ENCODE results near the gene TNS4. TPM values are rescaled to one million over a fixed set of nuclear protein-coding genes. Genes with fewer than 3 reads are reported as not detected.

The TNS4 gene
- total RNA-seq, 1 experiment from 2014 or later = 36.6 TPM

- Histone ChIP-seq H3K27ac (ENCODE audit: low read depth, low read length) (no peak overlapping the region), H3K27me3 (ENCODE audit: insufficient read depth, low read length) (no peaks in the 10 kb centered on the region), H3K9ac (ENCODE audit: low read length) (no peak overlapping the region), H3K9me2 (ENCODE audit: insufficient read depth) (no peaks in the 10 kb centered on the region), H3K4me1 (ENCODE audit: control insufficient read depth in 1 of 2, insufficient read depth in 2 of 2, low read length in 2 of 2) (peaks cover 6 to 10% of the 10 kb centered on the region in 2 experiments), H3K4me2 (ENCODE audit: low read length) (no peak overlapping the region), H3K4me3 (replicated peaks in 1 of 2; ENCODE audit: low read depth in 1 of 2, low read length in 2 of 2) (no peak overlapping the region), H2AFZ (ENCODE audit: low read depth, low read length, poor library complexity, severe bottlenecking) (no peak overlapping the region), H3K36me3 (ENCODE audit: control insufficient read depth in 1 of 2, insufficient read depth in 2 of 2, low read length in 2 of 2) (no peaks in the 10 kb centered on the region), H4K20me1 (ENCODE audit: insufficient read depth) (no peaks in the 10 kb centered on the region), H3K9me3 (ENCODE audit: control insufficient read depth in 1 of 2, insufficient read depth in 1 of 2, low read depth in 1 of 2, low read length in 2 of 2) (no peaks in the 10 kb centered on the region), H3K79me2 (ENCODE audit: insufficient read depth, low read length) (no peaks in the 10 kb centered on the region)
- ChIA-PET RAD21 (ENCODE audit: low non-redundant PET in 1 of 2, low total read pairs in 2 of 2, uncharacterized antibody in 2 of 2, unreplicated experiment in 2 of 2) (no interaction called here), CTCF (interaction anchor here (1.5 kb wide), 1 partner anchor 9 kb away, joined by 4 read pairs; no protein-coding TSS in a partner anchor), POLR2A (no interaction called here)
- no peak for ATAC-seq
- intact Hi-C loops (cut with micrococcal nuclease) = no loop called here
- TF ChIP-seq ZNF274 (IDR thresholded peaks at IDR 0.05; ENCODE audit: low read depth, low read length) = no peak
- BruUV-seq (replicated peaks) = no TSS peak
- no peak for DNase-seq (ENCODE audit: low read depth, low spot score)
These were observed 49.2 kb upstream of the TNS4 start for GRCh38 chr17:40550608-40551007.

GRCh38 chr17:40548982-40549685, 47.7 kb upstream of the TNS4 start:
- Histone ChIP-seq H3K4me3 (replicated peaks in 1 of 2; ENCODE audit: low read depth in 1 of 2, low read length in 2 of 2) (no peak overlapping the region), H3K4me2 (ENCODE audit: low read length) (no peak overlapping the region), H3K9ac (ENCODE audit: low read length) (no peak overlapping the region)
- TF ChIP-seq MAX (IDR thresholded peaks at IDR 0.05) (no peak), YY1 (IDR thresholded peaks at IDR 0.05; ENCODE audit: extremely low read depth, insufficient replicate concordance, low read depth, low read length) (no peak), ZFX (IDR thresholded peaks at IDR 0.05) (no peak), POLR2AphosphoS5 (IDR thresholded peaks at IDR 0.05; ENCODE audit: low read depth, low read length) (no peak), SRF (IDR thresholded peaks at IDR 0.05; ENCODE audit: low read depth) (no peak), REST (IDR thresholded peaks at IDR 0.05; ENCODE audit: low read depth) (no peak), ZNF274 (IDR thresholded peaks at IDR 0.05; ENCODE audit: low read depth, low read length) (no peak), JUND (IDR thresholded peaks at IDR 0.05) (no peak), ELF1 (IDR thresholded peaks at IDR 0.05; ENCODE audit: borderline replicate concordance, low read depth) (no peak), CBX3 (IDR thresholded peaks at IDR 0.05; ENCODE audit: low read depth) (no peak), SIN3A (IDR thresholded peaks at IDR 0.05; ENCODE audit: low read depth) (no peak), RAD21 (IDR thresholded peaks at IDR 0.05; ENCODE audit: low read depth) (no peak), EGR1 (IDR thresholded peaks at IDR 0.05; ENCODE audit: low read depth) (no peak), TCF7L2 (IDR thresholded peaks at IDR 0.05; ENCODE audit: borderline replicate concordance, extremely low read depth, insufficient read depth, insufficient read length) (no peak), ATF3 (IDR thresholded peaks at IDR 0.05) (no peak)

More at GRCh38 chr17:40548982-40549685, 47.7 kb upstream of the TNS4 start:
- Histone ChIP-seq H3K27ac (ENCODE audit: low read depth, low read length) (no peak overlapping the region), H3K27me3 (ENCODE audit: insufficient read depth, low read length) (no peaks in the 10 kb centered on the region), H3K9me2 (ENCODE audit: insufficient read depth) (no peaks in the 10 kb centered on the region), H3K36me3 (ENCODE audit: control insufficient read depth in 1 of 2, insufficient read depth in 2 of 2, low read length in 2 of 2) (no peaks in the 10 kb centered on the region), H3K9me3 (ENCODE audit: control insufficient read depth in 1 of 2, insufficient read depth in 1 of 2, low read depth in 1 of 2, low read length in 2 of 2) (no peaks in the 10 kb centered on the region), H3K79me2 (ENCODE audit: insufficient read depth, low read length) (no peaks in the 10 kb centered on the region), H2AFZ (ENCODE audit: low read depth, low read length, poor library complexity, severe bottlenecking) (no peak overlapping the region), H3K4me1 (ENCODE audit: control insufficient read depth in 1 of 2, insufficient read depth in 2 of 2, low read length in 2 of 2) (peaks cover 6 to 10% of the 10 kb centered on the region in 2 experiments), H4K20me1 (ENCODE audit: insufficient read depth) (no peaks in the 10 kb centered on the region)
- DNase-seq (ENCODE audit: low read depth, low spot score) (no peak), ATAC-seq (no peak)
- ChIA-PET CTCF (interaction anchor here (1.3 to 1.4 kb wide), 2 partner anchors 9 to 11 kb away, joined by 4 to 5 read pairs; no protein-coding TSS in a partner anchor), POLR2A (no interaction called here), RAD21 (ENCODE audit: low non-redundant PET in 1 of 2, low total read pairs in 2 of 2, uncharacterized antibody in 2 of 2, unreplicated experiment in 2 of 2) (no interaction called here)
- BruUV-seq (replicated peaks) = no TSS peak
- intact Hi-C loops (cut with micrococcal nuclease) = no loop called here
